ENCODE measurements around the gene ZNF462. TPM values are rescaled to one million over a fixed set of nuclear protein-coding genes. Genes with fewer than 3 reads are reported as not detected.

ZNF462 gene
- total RNA-seq, 1 donor from 2014 or later = 32.1 TPM

DNA sequence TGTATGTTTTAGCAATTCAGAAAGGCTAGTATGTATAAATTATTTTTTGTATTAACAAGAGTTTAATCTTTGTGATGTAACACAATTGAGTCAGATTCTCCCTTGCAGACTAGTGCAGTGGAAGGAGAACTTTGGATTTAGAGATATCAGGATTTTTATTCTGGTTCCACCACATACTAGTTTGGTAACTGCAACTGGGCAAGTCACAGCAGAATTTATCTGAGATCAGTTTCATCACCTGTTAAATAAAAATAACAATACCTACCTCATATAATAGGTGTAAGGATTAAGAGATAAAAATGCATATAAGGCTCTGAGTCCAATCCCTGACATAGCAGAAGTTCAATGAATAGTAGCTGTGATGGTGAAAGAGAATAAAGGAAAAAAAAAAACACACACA is 34.0 kb upstream of the ZNF462 start:
- H3K27me3 ChIP-seq (ENCODE audit: control insufficient read depth, insufficient read depth, low read length) = no peaks in the 10 kb centered on the region
- TF ChIP-seq CTCF (IDR thresholded peaks at IDR 0.05; ENCODE audit: insufficient read depth, low read length, poor library complexity, severe bottlenecking) = no peak
- H3K4me3 ChIP-seq (ENCODE audit: low read depth, low read length) = no peak overlapping the region
- no peaks in the 10 kb centered on the region for H3K36me3 ChIP-seq (ENCODE audit: control insufficient read depth, insufficient read depth, low read length)
- no peak for DNase-seq (ENCODE audit: low read depth)

- TF ChIP-seq CTCF (IDR thresholded peaks at IDR 0.05; ENCODE audit: insufficient read depth, low read length, poor library complexity, severe bottlenecking) = no peak
- no peak overlapping the region for H3K4me3 ChIP-seq (ENCODE audit: low read depth, low read length)
- no peak for DNase-seq (ENCODE audit: low read depth)
Observed at GRCh38 chr9:106829666-106830408, 33.1 kb upstream of the ZNF462 start.

DNA sequence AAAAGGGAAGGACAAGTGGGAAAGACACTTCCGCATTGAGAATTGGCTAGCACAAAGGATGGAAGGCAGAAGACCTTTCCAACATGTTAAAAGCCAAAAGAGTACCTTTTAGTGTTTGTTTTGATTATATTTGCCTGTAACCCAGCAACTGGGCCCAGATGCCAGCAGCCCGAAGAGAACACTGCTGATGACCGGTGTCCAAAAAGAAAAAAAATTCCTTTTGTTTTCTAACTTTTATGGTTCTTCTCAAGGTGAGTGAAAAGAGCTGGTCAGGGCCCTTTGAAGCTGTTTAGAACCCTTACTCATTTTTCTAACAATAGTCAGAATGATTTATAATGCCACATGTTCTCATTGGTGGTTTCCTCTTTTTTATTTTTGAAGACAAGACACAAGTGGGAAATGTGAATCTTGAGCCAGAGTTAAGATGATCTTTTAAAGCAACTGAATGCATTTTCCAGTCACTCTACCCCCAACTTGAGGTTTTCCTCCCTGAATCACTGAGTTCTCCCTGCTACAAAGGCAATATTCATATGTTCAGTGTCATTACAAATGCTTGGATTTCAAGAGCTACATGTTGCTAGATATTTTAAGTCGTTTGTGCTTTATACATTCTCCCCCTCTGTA is 32.3 kb upstream of the ZNF462 start:
- Histone ChIP-seq H3K4me3 (ENCODE audit: low read depth, low read length) (no peak overlapping the region), H3K36me3 (ENCODE audit: control insufficient read depth, insufficient read depth, low read length) (no peaks in the 10 kb centered on the region), H3K27me3 (ENCODE audit: control insufficient read depth, insufficient read depth, low read length) (no peaks in the 10 kb centered on the region)
- DNase-seq (ENCODE audit: low read depth) = no peak
- no peak for TF ChIP-seq CTCF (IDR thresholded peaks at IDR 0.05; ENCODE audit: insufficient read depth, low read length, poor library complexity, severe bottlenecking)

More at GRCh38 chr9:106829666-106830408, 33.1 kb upstream of the ZNF462 start:
- no peaks in the 10 kb centered on the region for H3K36me3 ChIP-seq (ENCODE audit: control insufficient read depth, insufficient read depth, low read length)
- H3K27me3 ChIP-seq (ENCODE audit: control insufficient read depth, insufficient read depth, low read length) = no peaks in the 10 kb centered on the region

DNA sequence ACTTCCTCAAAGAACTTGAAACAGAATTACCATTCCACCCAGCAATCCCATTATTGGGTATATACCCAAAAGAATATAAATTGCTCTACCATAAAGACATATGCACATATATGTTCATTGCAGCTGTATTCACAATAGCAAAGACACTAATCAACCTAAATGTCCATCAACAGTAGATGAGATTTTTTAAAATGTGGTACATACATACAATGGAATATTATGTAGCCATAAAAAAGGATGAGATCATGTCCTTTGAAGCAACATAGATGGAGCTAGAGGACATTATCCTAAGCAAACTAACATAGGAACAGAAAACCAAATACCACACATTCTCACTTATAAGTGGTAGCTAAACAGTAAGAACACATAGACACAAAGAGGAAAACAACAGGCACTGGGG is 28.1 kb upstream of the ZNF462 start:
- no peak for TF ChIP-seq CTCF (IDR thresholded peaks at IDR 0.05; ENCODE audit: insufficient read depth, low read length, poor library complexity, severe bottlenecking)
- H3K27me3 ChIP-seq (ENCODE audit: control insufficient read depth, insufficient read depth, low read length) = no peaks in the 10 kb centered on the region
- H3K4me3 ChIP-seq (ENCODE audit: low read depth, low read length) = no peak overlapping the region
- DNase-seq (ENCODE audit: low read depth) = no peak
- H3K36me3 ChIP-seq (ENCODE audit: control insufficient read depth, insufficient read depth, low read length) = no peaks in the 10 kb centered on the region

- H3K27me3 ChIP-seq (ENCODE audit: control insufficient read depth, insufficient read depth, low read length) = no peaks in the 10 kb centered on the region
- H3K36me3 ChIP-seq (ENCODE audit: control insufficient read depth, insufficient read depth, low read length) = no peaks in the 10 kb centered on the region
- no peak for TF ChIP-seq CTCF (IDR thresholded peaks at IDR 0.05; ENCODE audit: insufficient read depth, low read length, poor library complexity, severe bottlenecking)
- H3K4me3 ChIP-seq (ENCODE audit: low read depth, low read length) = no peak overlapping the region
- DNase-seq (ENCODE audit: low read depth) = no peak
Observed at GRCh38 chr9:106835840-106836239, 27.1 kb upstream of the ZNF462 start.

All from kidney epithelial cell (primary cell).